Transverse colon (tissue), 4 donors: ENCODE measurements around the gene INSC.

ENCODE experiments used
- EP300 ChIP-seq: sonication (generic); formaldehyde crosslinking; IDR thresholded peaks from one replicate; pipeline ENCODE4 v1.6.1; 2017; ENCODE audit warnings: antibody characterized with exemption, low read depth
- POLR2A ChIP-seq: fragments of 450-650 bp; IDR thresholded peaks from one replicate; pipeline ENCODE4 v1.6.1; 2016; ENCODE audit warnings: antibody characterized with exemption, mild to moderate bottlenecking, moderate library complexity
- POLR2AphosphoS5 ChIP-seq, 3 donors: sonication (generic); formaldehyde crosslinking; IDR thresholded peaks; one replicate each; pipeline ENCODE4 v1.6.1; 2016; ENCODE audit warnings: antibody characterized with exemption in 3 of 3
- TF ChIP-seq, protein P1 (sequence below), 5 experiments: fragments of 200-600 bp in 3 of 5; fragments of 450-650 bp in 2 of 5; sonication (generic) in 3 of 5; IDR thresholded peaks; 1 replicate in 2 of 5; 2 replicates in 3 of 5; pipeline ENCODE4 v1.5.1; 2016 to 2017; ENCODE audit warnings: antibody characterized with exemption in 5 of 5, inconsistent platforms in 3 of 5, mild to moderate bottlenecking in 2 of 5, moderate library complexity in 1 of 5

DNA sequence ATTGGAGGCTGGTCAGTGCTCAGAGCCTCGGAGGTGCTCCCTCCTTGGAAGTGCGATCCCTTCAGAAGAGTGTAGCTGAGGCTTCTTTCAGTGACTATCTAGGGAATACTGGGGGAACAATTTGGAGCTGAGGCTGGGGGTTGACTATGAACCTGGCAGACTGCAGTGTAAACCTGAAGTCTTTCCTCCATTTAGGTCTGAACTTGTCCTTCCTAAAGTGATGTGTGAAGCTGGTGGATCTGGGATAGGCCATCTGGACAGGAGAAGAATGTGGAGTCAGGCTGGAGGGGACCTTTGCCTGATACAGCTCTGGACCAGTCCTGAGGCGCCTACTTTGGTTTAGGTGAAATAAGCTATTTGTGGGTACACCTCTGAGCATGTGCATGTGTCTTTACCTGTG, 3.5 kb upstream of the INSC start:
- TF ChIP-seq, protein P1, sequence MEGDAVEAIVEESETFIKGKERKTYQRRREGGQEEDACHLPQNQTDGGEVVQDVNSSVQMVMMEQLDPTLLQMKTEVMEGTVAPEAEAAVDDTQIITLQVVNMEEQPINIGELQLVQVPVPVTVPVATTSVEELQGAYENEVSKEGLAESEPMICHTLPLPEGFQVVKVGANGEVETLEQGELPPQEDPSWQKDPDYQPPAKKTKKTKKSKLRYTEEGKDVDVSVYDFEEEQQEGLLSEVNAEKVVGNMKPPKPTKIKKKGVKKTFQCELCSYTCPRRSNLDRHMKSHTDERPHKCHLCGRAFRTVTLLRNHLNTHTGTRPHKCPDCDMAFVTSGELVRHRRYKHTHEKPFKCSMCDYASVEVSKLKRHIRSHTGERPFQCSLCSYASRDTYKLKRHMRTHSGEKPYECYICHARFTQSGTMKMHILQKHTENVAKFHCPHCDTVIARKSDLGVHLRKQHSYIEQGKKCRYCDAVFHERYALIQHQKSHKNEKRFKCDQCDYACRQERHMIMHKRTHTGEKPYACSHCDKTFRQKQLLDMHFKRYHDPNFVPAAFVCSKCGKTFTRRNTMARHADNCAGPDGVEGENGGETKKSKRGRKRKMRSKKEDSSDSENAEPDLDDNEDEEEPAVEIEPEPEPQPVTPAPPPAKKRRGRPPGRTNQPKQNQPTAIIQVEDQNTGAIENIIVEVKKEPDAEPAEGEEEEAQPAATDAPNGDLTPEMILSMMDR (IDR thresholded peaks at IDR 0.05): no peak
- TF ChIP-seq EP300 (no peak), POLR2A (no peak), POLR2AphosphoS5 (IDR thresholded peaks at IDR 0.05) (no peak)
